HepG2 (cell line): ENCODE measurements around the gene CAMK2G. TPM values are rescaled to one million over a fixed set of nuclear protein-coding genes. Genes with fewer than 3 reads are reported as not detected.

Experiments used
- ATF7 ChIP-seq, 2 experiments: fragments of 450-650 bp in 1 of 2; sonication (generic) in 1 of 2; formaldehyde crosslinking in 1 of 2; IDR thresholded peaks; 2 replicates each; pipeline versions ENCODE4 v1.4.0 to v1.6.1; 2016 to 2020; ENCODE audit warnings: antibody characterized with exemption in 1 of 2, mild to moderate bottlenecking in 1 of 2, missing genetic modification reagents in 1 of 2
- CENPBD1 ChIP-seq: sonication (generic); formaldehyde crosslinking; IDR thresholded peaks from 2 replicates; pipeline ENCODE4 v1.8.0; 2022; ENCODE audit warnings: missing genetic modification reagents, low read depth, mild to moderate bottlenecking, borderline replicate concordance
- GMEB2 ChIP-seq: IDR thresholded peaks from 2 replicates; pipeline ENCODE4 v1.6.1; 2016; ENCODE audit warnings: missing biosample characterization, missing genetic modification reagents, low read depth
- HNF1A ChIP-seq, 2 experiments: sonication (generic) in 1 of 2; formaldehyde crosslinking in 1 of 2; IDR thresholded peaks; 2 replicates each; pipeline versions ENCODE4 v1.4.0 to v1.6.1; 2016 to 2020; ENCODE audit warnings: borderline replicate concordance in 1 of 2, low read depth in 1 of 2, mild to moderate bottlenecking in 1 of 2, missing genetic modification reagents in 1 of 2
- KAT8 ChIP-seq: IDR thresholded peaks from 2 replicates; pipeline ENCODE4 v1.6.1; 2016; ENCODE audit warnings: missing genetic modification reagents, missing compliant biosample characterization
- KDM3A ChIP-seq: IDR thresholded peaks from 2 replicates; pipeline ENCODE4 v1.6.1; 2018; ENCODE audit warnings: low read depth, missing compliant biosample characterization
- KMT2B ChIP-seq: IDR thresholded peaks from 2 replicates; pipeline ENCODE4 v1.6.1; 2016; ENCODE audit warnings: missing genetic modification reagents, missing compliant biosample characterization
- RXRA ChIP-seq: sonication (generic); formaldehyde crosslinking; IDR thresholded peaks from 2 replicates; pipeline ENCODE4 v1.5.1; 2020; ENCODE audit warnings: missing genetic modification reagents
- XRCC5 ChIP-seq: fragments of 200-400 bp; formaldehyde crosslinking; optimal IDR thresholded peaks from 2 replicates; pipeline ENCODE3; 2017; ENCODE audit warnings: mild to moderate bottlenecking, low read length
- ZNF235 ChIP-seq: sonication (generic); formaldehyde crosslinking; IDR thresholded peaks from 2 replicates; pipeline ENCODE4 v1.8.1; 2023; ENCODE audit warnings: mild to moderate bottlenecking, missing genetic modification reagents, borderline replicate concordance
- ZNF331 ChIP-seq: sonication (generic); formaldehyde crosslinking; IDR thresholded peaks from 2 replicates; pipeline ENCODE4 v1.4.0; 2020; ENCODE audit warnings: missing genetic modification reagents
- ZNF414 ChIP-seq: sonication (generic); formaldehyde crosslinking; IDR thresholded peaks from 2 replicates; pipeline ENCODE4 v1.5.0; 2020; ENCODE audit warnings: missing genetic modification reagents
- ZNF512 ChIP-seq: sonication (generic); formaldehyde crosslinking; IDR thresholded peaks from 2 replicates; pipeline ENCODE4 v1.4.0; 2020; ENCODE audit warnings: mild to moderate bottlenecking, missing genetic modification reagents
- ZNF556 ChIP-seq: sonication (generic); formaldehyde crosslinking; IDR thresholded peaks from 2 replicates; pipeline ENCODE4 v1.4.0; 2020; ENCODE audit warnings: mild to moderate bottlenecking, missing genetic modification reagents, borderline replicate concordance
- ZNF605 ChIP-seq: sonication (generic); formaldehyde crosslinking; IDR thresholded peaks from 2 replicates; pipeline ENCODE4 v1.8.0; 2022; ENCODE audit warnings: mild to moderate bottlenecking, missing genetic modification reagents
- ZNF616 ChIP-seq: sonication (generic); formaldehyde crosslinking; IDR thresholded peaks from 2 replicates; pipeline ENCODE4 v1.5.0; 2020; ENCODE audit warnings: low read depth, mild to moderate bottlenecking, missing genetic modification reagents
- ZNF629 ChIP-seq: sonication (generic); formaldehyde crosslinking; conservative IDR thresholded peaks from 2 replicates; pipeline ENCODE4 v1.5.0; 2020; ENCODE audit warnings: missing genetic modification reagents
- ZNF709 ChIP-seq: sonication (generic); formaldehyde crosslinking; IDR thresholded peaks from 2 replicates; pipeline ENCODE4 v1.5.0; 2020; ENCODE audit warnings: mild to moderate bottlenecking, missing genetic modification reagents
- ZSCAN31 ChIP-seq: sonication (generic); formaldehyde crosslinking; IDR thresholded peaks from 2 replicates; pipeline ENCODE4 v1.5.0; 2020; ENCODE audit warnings: low read depth, mild to moderate bottlenecking, missing genetic modification reagents
- polyA plus RNA-seq, 8 experiments: library from polyadenylated mRNA; depleted of rRNA in 3 of 8; stranded (reverse) in 7 of 8; unstranded in 1 of 8; fragments of >200 nt; fragmentation: Illumina TruSeq in 4 of 8; extraction: Trizol in 4 of 8; gene quantifications; 2 replicates each; pipeline versions ENCODE4 v1.2.1 to v1.2.3, GENCODE V29; 2011 to 2016; ENCODE audit warnings: low read depth in 4 of 8, missing spikeins in 1 of 8, mixed read lengths in 1 of 8; ENCODE audit not compliant: insufficient read depth in 1 of 8
- total RNA-seq, 5 experiments: library from RNA; depleted of rRNA; stranded (reverse); fragments of >200 nt; fragmentation: Illumina TruSeq; extraction: Trizol; gene quantifications; 2 replicates each; pipeline ENCODE4 v1.2.3, GENCODE V29; 2016; ENCODE audit warnings: low read depth in 1 of 5

Gene CAMK2G
- total and polyA plus RNA-seq, 2 of the 13 experiments (the other 11 are each of a cell fraction or from before 2014, with no cell fraction given), result 15.9 to 18.8 TPM

- TF ChIP-seq HNF1A (IDR thresholded peaks at IDR 0.05; ENCODE audit: low read depth) (no peak), HNF1A (CRISPR knock-in tag; IDR thresholded peaks at IDR 0.05; ENCODE audit: borderline replicate concordance) (0 out of 2 replicates have a peak, but pooled peaks have one; percentile 32), KMT2B (no peak), CENPBD1 (peak; percentile 71; the same call in 1 of the 2 replicates), ATF7 (IDR thresholded peaks at IDR 0.05) (no peak), ATF7 (CRISPR knock-in tag; IDR thresholded peaks at IDR 0.05) (no peak), ZNF629 (CRISPR knock-in tag) (0 out of 2 replicates have a peak, but pooled peaks have one; percentile 5), ZNF331 (no peak), ZNF605 (CRISPR knock-in tag) (peak; percentile 77; the same call in 1 of the 2 replicates), GMEB2 (CRISPR knock-in tag) (no peak; the same call in 1 of the 2 replicates), ZNF235 (0 out of 2 replicates have a peak, but pooled peaks have one; percentile 77), ZNF556 (CRISPR knock-in tag) (no peak; the same call in 1 of the 2 replicates), XRCC5 (peak; percentile 5), RXRA (CRISPR knock-in tag) (no peak), ZNF414 (CRISPR knock-in tag) (0 out of 2 replicates have a peak, but pooled peaks have one; percentile 21), ZNF616 (CRISPR knock-in tag) (no peak), ZSCAN31 (CRISPR knock-in tag) (no peak; the same call in 1 of the 2 replicates), ZNF512 (CRISPR knock-in tag) (no peak), KDM3A (peak; percentile 25; the same call in 1 of the 2 replicates), ZNF709 (CRISPR knock-in tag) (0 out of 2 replicates have a peak, but pooled peaks have one; percentile 60), KAT8 (CRISPR knock-in tag) (0 out of 2 replicates have a peak, but pooled peaks have one; percentile 26)
Measured at GRCh38 chr10:73772281-73773151, 101.8 kb downstream of the CAMK2G start (continued).
